ENCODE results near the gene TMEM167A.

TMEM167A gene

DNA sequence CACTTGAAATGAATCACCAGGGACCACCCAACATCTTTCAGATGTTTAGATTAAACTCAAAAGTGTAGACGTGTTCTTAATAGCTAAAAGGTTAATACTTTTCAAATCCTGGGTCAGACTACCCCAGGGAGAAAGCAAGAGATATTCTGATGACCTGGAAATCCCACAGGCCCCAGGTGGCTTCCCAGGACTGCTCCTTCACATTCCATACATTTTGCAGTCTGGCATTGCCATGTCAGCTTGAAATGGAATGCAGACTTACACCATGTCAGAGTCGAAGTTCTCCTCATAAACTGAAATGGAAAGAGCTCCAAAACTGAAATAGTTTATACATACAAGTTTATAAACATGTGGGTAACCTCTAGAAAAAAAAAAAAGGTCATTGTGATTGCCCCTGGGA lies 61.5 kb downstream of the TMEM167A start:
- no peak for DNase-seq (ENCODE audit: low read depth)
- TF ChIP-seq, protein P1, sequence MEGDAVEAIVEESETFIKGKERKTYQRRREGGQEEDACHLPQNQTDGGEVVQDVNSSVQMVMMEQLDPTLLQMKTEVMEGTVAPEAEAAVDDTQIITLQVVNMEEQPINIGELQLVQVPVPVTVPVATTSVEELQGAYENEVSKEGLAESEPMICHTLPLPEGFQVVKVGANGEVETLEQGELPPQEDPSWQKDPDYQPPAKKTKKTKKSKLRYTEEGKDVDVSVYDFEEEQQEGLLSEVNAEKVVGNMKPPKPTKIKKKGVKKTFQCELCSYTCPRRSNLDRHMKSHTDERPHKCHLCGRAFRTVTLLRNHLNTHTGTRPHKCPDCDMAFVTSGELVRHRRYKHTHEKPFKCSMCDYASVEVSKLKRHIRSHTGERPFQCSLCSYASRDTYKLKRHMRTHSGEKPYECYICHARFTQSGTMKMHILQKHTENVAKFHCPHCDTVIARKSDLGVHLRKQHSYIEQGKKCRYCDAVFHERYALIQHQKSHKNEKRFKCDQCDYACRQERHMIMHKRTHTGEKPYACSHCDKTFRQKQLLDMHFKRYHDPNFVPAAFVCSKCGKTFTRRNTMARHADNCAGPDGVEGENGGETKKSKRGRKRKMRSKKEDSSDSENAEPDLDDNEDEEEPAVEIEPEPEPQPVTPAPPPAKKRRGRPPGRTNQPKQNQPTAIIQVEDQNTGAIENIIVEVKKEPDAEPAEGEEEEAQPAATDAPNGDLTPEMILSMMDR (IDR thresholded peaks at IDR 0.05; ENCODE audit: control insufficient read depth, insufficient read depth, low read depth, low read length, missing control alignments), result no peak
- no peak overlapping the region for H3K4me3 ChIP-seq (ENCODE audit: control insufficient read depth, low read depth, low read length)

DNA sequence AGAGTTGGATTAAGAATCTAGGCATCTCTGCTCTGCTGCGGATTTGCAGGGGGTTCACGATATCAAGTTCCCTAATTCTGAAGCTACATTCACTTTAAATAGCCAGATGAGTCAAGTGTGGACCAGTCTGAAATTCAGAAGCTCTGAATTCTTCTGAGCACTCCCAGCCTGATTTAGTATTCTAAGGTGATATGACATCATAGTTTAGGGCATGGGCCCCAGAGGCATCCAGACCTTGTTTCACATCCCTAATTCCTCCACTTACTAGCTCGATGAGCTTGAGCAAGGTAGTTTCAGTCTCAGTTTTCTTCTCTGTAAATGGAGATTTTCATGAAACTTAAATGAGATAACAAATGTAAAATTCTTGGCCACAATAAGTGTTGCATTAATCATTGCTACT lies 65.2 kb downstream of the TMEM167A start:
- no peak overlapping the region for H3K4me3 ChIP-seq (ENCODE audit: control insufficient read depth, low read depth, low read length)
- TF ChIP-seq, protein P1 (IDR thresholded peaks at IDR 0.05; ENCODE audit: control insufficient read depth, insufficient read depth, low read depth, low read length, missing control alignments), result no peak
- DNase-seq (ENCODE audit: low read depth), result no peak

DNA sequence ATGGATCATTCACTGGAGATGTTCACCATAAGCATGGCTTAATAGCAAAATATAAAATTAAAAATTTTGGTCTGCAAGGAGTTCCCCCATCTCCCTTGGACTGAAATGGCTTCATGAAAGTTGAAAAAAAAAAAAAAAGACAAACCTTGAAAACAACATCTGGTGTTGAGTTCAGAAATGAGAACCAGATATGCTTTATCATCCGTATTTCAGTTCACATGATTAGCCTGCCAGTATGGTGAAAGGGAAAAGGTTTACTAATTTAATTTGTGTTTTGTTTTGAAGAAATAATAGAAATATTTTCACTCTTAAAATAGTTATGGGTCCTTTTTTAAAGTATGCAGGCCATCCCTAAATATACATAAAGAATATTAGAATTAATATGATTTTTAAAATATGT lies 67.8 kb downstream of the TMEM167A start:
- H3K4me3 ChIP-seq (ENCODE audit: control insufficient read depth, low read depth, low read length), result no peak overlapping the region
- no peak for DNase-seq (ENCODE audit: low read depth)
- TF ChIP-seq, protein P1 (IDR thresholded peaks at IDR 0.05; ENCODE audit: control insufficient read depth, insufficient read depth, low read depth, low read length, missing control alignments), result no peak

DNA sequence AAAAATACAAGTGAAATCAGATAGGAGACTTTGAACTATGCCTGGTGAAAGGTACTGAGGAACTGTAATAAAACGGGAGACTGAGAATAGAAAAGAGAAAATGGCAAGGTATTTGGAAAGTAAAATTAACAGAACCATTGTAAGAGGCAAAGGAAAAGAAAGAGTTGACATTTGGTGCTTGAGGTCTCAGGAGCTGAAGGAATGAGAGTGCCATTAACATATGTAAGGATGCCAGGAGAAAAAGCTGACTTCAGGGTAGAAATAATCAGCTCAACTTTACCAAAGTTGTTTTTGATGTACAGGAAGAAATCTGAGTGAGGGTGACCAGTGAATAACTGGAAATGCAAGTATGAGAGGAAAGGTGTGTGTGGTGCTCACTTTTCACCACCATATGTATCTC lies 69.4 kb downstream of the TMEM167A start:
- DNase-seq (ENCODE audit: low read depth), result no peak
- TF ChIP-seq, protein P1 (IDR thresholded peaks at IDR 0.05; ENCODE audit: control insufficient read depth, insufficient read depth, low read depth, low read length, missing control alignments), result no peak
- no peak overlapping the region for H3K4me3 ChIP-seq (ENCODE audit: control insufficient read depth, low read depth, low read length)

DNA sequence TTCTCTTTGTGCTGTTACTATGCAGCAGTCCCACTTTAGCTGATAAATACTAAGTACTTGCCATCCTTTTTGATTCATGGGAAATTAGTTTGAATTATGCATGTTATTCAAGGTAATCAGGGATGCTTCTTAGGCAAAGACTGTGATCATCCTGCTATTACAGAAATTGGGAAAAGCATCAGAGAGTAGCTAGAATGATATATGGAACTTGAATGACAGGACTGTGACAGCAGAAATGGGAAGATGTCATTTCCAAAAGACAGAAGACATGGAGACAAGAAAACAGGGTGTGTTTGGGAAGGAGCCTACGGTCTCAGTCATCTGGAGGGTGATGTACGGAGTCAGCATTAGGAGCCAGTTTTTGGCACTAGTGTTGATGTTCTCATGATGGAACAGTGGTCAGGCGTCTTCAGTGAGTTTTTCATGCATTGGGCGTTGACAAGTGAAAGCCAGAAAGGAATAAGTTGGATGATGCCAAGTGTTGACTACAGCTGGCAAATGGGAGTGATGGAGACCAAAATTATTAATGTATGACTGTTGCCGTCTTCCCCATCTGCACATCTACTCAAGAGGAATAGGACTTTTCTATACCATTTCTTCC lies 70.4 kb downstream of the TMEM167A start:
- H3K4me3 ChIP-seq (ENCODE audit: control insufficient read depth, low read depth, low read length), result no peak overlapping the region
- TF ChIP-seq, protein P1 (IDR thresholded peaks at IDR 0.05; ENCODE audit: control insufficient read depth, insufficient read depth, low read depth, low read length, missing control alignments), result no peak
- DNase-seq (ENCODE audit: low read depth), result no peak

DNA sequence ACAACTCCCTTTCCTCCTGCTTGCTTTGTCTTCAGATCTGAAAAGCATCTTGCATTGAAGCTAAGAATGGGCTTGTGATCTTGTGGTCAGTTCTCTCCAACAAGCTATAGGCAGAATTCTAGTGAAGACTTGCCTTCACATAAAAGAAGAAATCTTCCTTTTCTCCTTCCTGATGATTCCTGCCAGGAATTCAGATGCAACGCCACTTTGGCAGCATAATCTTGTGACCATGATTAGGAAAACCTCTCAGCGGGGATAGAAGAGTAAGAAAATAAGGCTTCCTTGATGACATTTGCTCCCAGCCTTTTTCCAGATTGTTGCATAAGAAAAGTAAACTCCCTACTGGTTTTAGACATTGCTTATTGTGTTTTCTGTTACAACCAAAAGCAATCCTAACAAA lies 73.4 kb downstream of the TMEM167A start:
- no peak for DNase-seq (ENCODE audit: low read depth)
- no peak overlapping the region for H3K4me3 ChIP-seq (ENCODE audit: control insufficient read depth, low read depth, low read length)
- TF ChIP-seq, protein P1 (IDR thresholded peaks at IDR 0.05; ENCODE audit: control insufficient read depth, insufficient read depth, low read depth, low read length, missing control alignments), result no peak

Data from AG09309 (cell line).